HG02588 (cell line): ENCODE data around the gene FMO5.

ENCODE experiments used
- ATAC-seq: cut with Tn5 transposase; IDR thresholded peaks from one replicate; pipeline ENCODE4 v1.9.1; 2021; ENCODE audit warnings: mild to moderate bottlenecking, moderate library complexity; ENCODE audit not compliant: unreplicated experiment

Gene FMO5

GRCh38 chr1:147152772-147153171 lies 72.4 kb downstream of the FMO5 start:
- ATAC-seq = no peak

GRCh38 chr1:147151244-147151643 lies 73.9 kb downstream of the FMO5 start:
- ATAC-seq = no peak

- no peak for ATAC-seq
Observed at GRCh38 chr1:147142886-147143285, 82.3 kb downstream of the FMO5 start.
